ENCODE data around the gene ZNF618. TPM values are rescaled to one million over a fixed set of nuclear protein-coding genes. Genes with fewer than 3 reads are reported as not detected.

ZNF618 gene
- total RNA-seq, 1 donor from 2014 or later, result 1.9 TPM

- no peak for DNase-seq
- Histone ChIP-seq H3K9me3 (replicated peaks) (peaks cover 6% of the 10 kb centered on the region), H3K4me1 (peaks cover 3% of the 10 kb centered on the region), H3K4me3 (no peak overlapping the region), H3K36me3 (peaks cover 23% of the 10 kb centered on the region), H3K27me3 (ENCODE audit: low read depth) (peaks cover 4% of the 10 kb centered on the region), H3K27ac (replicated peaks) (no peak overlapping the region)
- TF ChIP-seq CTCF (IDR thresholded peaks at IDR 0.05; ENCODE audit: borderline replicate concordance), result no peak
- intact Hi-C loops (cut with micrococcal nuclease), result loop anchor here (5.0 kb wide), 1 partner anchor 225 kb away; no protein-coding TSS in a partner anchor
These were observed 156.1 kb downstream of the ZNF618 start for GRCh38 chr9:114031948-114032840.

GRCh38 chr9:114033397-114034103 lies 157.4 kb downstream of the ZNF618 start:
- intact Hi-C loops (cut with micrococcal nuclease), result loop anchor here (5.0 kb wide), 1 partner anchor 226 kb away; no protein-coding TSS in a partner anchor
- Histone ChIP-seq H3K27ac (replicated peaks) (no peak overlapping the region), H3K36me3 (peaks cover 37% of the 10 kb centered on the region), H3K4me3 (no peak overlapping the region), H3K9me3 (replicated peaks) (peaks cover 8% of the 10 kb centered on the region), H3K27me3 (ENCODE audit: low read depth) (peaks cover 4% of the 10 kb centered on the region), H3K4me1 (peaks cover 3% of the 10 kb centered on the region)
- TF ChIP-seq CTCF (IDR thresholded peaks at IDR 0.05; ENCODE audit: borderline replicate concordance), result peak; percentile 77
- no peak for DNase-seq

- Histone ChIP-seq H3K27me3 (ENCODE audit: low read depth) (peaks cover 4% of the 10 kb centered on the region), H3K27ac (replicated peaks) (no peak overlapping the region), H3K9me3 (replicated peaks) (peaks cover 8% of the 10 kb centered on the region), H3K4me3 (no peak overlapping the region), H3K4me1 (peaks cover 3% of the 10 kb centered on the region), H3K36me3 (peaks cover 39% of the 10 kb centered on the region)
- intact Hi-C loops (cut with micrococcal nuclease), result loop anchor here (5.0 kb wide), 1 partner anchor 227 kb away; no protein-coding TSS in a partner anchor
- no peak for TF ChIP-seq CTCF (IDR thresholded peaks at IDR 0.05; ENCODE audit: borderline replicate concordance)
- DNase-seq, result no peak
These were observed 158.1 kb downstream of the ZNF618 start for GRCh38 chr9:114034196-114034595.

- H3K36me3 ChIP-seq, result peaks cover 42% of the 10 kb centered on the region
These were observed 158.6 kb downstream of the ZNF618 start for GRCh38 chr9:114034661-114035062.

More at GRCh38 chr9:114034661-114035062, 158.6 kb downstream of the ZNF618 start:
- intact Hi-C loops (cut with micrococcal nuclease), result loop anchor here (5.0 kb wide), 1 partner anchor 227 kb away; no protein-coding TSS in a partner anchor
- no peak for TF ChIP-seq CTCF (IDR thresholded peaks at IDR 0.05; ENCODE audit: borderline replicate concordance)
- no peak overlapping the region for H3K4me3 ChIP-seq
- no peak overlapping the region for H3K27ac ChIP-seq (replicated peaks)
- no peak for DNase-seq
- peaks cover 8% of the 10 kb centered on the region for H3K9me3 ChIP-seq (replicated peaks)
- peaks cover 3% of the 10 kb centered on the region for H3K4me1 ChIP-seq
- peaks cover 4% of the 10 kb centered on the region for H3K27me3 ChIP-seq (ENCODE audit: low read depth)
